ENCODE measurements around the gene SLC35D2.

DNA sequence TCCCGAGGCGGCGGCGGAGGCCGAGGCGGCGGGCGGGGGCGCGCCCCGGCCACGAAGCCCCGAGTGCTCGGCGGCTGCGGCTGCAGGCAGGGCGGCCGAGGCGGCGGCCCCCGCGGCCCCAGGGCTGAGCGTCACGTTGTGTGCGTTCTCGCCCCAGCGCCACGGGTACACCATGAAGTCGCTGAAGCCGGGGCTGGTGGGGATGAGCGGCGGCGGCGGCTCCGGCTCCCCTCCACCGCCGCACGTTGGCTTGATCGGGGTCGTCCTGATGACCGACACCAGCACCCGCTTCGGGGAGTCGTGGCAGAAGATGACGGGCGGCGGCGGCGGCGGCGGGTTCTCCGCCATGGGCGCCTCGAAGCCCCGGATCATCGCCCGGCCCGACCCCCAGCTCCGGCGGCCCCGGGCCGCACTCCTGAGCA, 34.2 kb upstream of the SLC35D2 start:
- TF ChIP-seq, protein P1, sequence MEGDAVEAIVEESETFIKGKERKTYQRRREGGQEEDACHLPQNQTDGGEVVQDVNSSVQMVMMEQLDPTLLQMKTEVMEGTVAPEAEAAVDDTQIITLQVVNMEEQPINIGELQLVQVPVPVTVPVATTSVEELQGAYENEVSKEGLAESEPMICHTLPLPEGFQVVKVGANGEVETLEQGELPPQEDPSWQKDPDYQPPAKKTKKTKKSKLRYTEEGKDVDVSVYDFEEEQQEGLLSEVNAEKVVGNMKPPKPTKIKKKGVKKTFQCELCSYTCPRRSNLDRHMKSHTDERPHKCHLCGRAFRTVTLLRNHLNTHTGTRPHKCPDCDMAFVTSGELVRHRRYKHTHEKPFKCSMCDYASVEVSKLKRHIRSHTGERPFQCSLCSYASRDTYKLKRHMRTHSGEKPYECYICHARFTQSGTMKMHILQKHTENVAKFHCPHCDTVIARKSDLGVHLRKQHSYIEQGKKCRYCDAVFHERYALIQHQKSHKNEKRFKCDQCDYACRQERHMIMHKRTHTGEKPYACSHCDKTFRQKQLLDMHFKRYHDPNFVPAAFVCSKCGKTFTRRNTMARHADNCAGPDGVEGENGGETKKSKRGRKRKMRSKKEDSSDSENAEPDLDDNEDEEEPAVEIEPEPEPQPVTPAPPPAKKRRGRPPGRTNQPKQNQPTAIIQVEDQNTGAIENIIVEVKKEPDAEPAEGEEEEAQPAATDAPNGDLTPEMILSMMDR (IDR thresholded peaks at IDR 0.05) = no peak
- TF ChIP-seq POLR2AphosphoS5 (IDR thresholded peaks at IDR 0.05) = no peak
